Stimulated activated naive CD4-positive, alpha-beta T cell treated with Interleukin-2 at 50 U/mL for 16 hours (primary cell): ENCODE measurements around the gene TAOK3.
"Not testable (repeated sequence)": the region's sequence is repeated elsewhere in the genome, so short reads cannot be mapped to it uniquely, and the experiment has no call there.

Source experiments
- DNase-seq: peaks from one replicate; lab custom pipeline; 2025; lab: John Stamatoyannopoulos, UW

Gene TAOK3

GRCh38 chr12:118372541-118373495 is at the start of gene TAOK3:
TAOK3 (minus strand) TSS chr12:118372907; CDS start chr12:118255567, 117,340 bp downstream.
- DNase-seq = peak; percentile 98

DNA sequence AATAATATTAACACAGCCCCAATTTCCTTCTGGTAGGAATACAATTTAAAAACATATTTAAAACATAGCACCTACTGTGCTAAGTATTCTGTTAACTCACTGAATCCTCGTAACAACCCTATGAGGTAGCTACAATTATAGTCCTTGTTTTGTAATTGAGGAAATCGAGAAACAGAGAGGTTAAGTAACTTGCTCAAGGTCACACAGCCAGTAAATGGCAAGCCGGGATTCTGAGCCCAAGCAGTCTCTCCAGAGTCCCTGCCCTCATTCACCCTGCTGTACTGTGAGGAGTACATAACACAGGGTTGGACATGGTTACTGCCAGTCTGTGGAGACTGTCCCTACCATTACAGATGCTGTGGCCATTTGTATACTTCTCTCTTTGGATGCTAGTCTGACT is 48.0 kb upstream of the TAOK3 start:
- no peak for DNase-seq

GRCh38 chr12:118418385-118419057 is 45.8 kb upstream of the TAOK3 start:
- DNase-seq = no peak

DNA sequence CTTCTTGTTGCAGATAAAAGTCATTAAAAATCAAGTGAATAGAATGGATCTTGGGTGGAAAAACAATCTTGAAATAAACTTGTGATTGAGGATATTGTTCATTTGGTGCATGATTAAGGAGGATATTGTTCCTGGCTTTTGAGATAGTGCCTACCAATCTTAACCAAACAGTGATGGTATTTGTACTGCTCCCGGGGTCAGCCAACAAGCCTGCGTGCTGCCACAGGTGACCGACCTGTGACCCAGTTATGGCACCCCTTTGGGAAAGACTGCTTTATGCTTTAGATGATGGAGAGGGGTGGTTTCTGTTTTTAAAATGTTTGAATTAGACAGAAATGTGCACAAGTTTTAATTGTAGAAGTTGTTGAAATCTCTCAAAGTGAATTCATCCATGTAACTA is 45.2 kb upstream of the TAOK3 start:
- DNase-seq = no peak

GRCh38 chr12:118409834-118410233 is 37.1 kb upstream of the TAOK3 start:
- no peak for DNase-seq

DNA sequence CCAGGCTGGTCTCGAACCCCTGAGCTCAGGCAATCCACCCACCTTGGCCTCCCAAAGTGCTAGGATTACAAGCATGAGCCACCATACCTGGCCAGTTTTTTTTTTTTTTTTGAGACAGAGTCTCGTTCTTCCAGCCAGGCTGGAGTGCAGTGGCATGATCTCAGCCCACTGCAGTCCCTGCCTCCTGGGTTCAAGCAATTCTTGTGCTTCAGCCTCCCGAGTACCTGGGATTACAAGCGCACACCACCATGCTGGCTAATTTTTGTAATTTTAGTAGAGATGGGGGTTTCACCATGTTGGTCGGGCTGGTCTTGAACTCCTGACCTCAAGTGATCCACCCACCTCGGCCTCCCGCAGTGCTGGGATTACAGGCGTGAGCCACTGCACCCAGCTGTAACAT is 35.5 kb upstream of the TAOK3 start:
- not testable (repeated sequence) for DNase-seq

- DNase-seq = peak; percentile 18
Measured at GRCh38 chr12:118404876-118405521, 32.3 kb upstream of the TAOK3 start.

GRCh38 chr12:118402251-118402650 is 29.5 kb upstream of the TAOK3 start:
- DNase-seq = no peak

DNA sequence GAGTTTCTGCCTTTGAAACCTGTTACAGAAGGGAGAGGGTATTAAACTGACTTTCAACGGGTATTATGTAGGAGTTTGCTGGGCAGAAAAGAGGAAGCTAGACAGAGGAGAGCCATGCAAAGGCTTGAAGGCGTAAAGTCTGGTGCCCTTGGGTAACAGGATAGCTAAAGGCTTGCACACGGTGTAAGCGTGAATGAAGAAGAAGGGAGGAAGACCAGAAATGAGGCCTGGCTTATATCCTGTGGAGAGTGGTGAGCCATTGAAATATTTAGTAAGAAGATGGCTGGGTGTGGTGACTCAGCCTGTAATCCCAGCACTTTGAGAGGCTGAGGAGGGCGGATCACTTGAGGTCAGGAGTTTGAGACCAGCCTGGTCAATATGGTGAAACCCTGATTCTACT is 26.2 kb upstream of the TAOK3 start:
- no peak for DNase-seq

GRCh38 chr12:118398524-118398923 is 25.8 kb upstream of the TAOK3 start:
- no peak for DNase-seq

- DNase-seq = no peak
Measured at GRCh38 chr12:118397708-118398440, 25.2 kb upstream of the TAOK3 start.

DNA sequence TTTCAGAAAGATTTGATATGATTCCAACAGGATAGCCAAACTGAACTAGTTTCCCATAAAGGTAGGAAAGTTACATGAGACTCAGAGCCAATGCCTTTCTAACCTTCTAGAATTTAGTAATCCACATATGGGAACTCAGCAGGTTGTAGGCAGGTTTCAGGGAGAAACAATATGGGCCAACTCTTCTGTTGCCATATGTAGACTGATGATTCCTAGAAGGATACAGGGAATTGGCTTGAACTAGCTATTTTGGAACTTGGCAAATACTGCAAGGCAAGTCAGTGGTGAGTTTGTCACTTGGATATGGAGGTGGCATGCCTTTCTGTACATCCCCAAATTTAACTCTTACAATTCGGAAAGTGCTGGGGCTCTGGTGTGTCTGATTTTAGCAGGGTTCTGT is 19.1 kb upstream of the TAOK3 start:
- no peak for DNase-seq

DNA sequence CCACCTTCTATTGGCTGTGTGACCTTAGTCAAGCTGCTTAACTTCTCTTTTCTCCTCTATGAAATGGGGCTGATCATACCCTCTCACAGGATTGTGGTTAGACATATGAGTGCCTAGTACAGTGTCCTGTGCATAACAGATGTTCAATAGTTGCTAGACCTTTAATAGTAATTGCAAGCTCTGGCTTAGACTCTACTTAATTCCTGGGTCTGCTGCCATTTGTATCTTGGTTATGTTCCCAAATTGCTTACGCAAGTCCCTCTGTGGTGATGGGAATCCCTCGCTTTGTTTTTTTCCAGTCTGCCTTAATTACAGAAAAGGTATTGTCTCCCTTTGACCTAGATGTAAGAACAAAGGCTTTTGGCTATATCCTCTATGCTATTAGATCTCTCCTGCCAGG is 18.7 kb upstream of the TAOK3 start:
- no peak for DNase-seq

DNA sequence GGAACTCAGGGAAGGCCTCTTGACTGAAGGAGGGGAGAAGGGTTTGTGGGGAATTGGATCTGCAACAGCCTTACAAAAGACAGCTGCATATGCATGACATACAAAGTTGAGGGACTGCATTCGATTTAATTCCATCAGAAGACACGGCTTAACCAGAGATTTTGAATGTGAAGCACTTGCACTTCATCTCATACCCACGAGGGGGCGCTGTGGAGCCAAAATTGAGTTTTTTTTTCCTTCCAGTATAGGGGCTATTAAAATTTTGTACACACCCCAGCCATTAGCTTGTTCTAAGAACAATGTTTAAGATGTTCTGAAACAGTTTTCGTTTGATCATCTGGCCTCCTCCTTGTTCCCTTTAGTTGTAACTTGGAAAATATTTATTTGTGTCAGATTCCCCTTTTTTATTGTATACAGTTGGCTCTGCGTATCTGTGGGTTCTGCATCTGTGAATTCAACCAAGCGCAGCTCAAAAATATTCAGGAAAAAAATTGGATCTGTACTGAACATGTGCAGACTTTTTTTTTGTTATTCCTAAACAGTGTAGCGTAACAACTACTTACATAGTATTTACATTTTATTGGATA is 5.3 kb upstream of the TAOK3 start:
- peak; percentile 66 for DNase-seq

DNA sequence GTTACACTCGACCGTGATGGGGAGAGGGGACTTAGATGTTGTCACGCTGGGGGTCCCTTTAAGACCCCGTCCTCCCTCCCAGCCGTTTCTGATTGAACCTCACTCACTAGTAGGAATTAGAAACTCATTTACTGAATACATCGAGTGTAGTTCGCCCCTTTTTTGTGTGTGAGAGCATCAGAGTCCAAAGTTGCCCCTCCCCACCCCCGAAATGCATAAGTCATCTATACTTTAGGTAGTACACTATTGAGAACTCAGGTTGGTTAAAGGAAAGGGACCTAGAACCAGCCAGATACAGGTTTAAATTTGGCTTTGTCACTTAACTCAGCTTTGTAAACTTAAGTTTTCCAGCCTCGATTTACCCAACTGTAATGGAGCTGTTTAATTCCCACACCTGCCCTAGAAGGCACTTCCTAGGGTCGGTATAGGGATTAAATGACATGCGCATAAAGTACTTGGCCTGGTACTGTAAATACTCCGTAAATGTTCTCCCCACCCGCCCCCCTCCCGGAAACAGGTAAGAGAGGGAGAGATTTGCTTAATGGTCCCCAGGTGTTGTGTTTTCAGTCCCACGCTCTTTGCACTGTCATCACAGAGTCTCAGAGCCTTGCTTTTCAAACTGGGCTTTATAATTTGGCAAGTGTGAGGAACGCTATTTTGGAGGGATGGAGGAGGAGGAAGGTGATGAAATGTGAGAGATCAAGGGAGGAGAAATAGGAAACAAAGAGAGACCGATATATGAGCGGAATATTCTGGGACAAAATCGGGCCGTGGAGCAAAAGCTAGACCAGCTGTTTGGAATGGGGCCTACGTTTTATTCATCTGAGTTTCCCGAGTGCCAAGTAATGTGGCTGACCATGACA is 4.5 kb upstream of the TAOK3 start:
- DNase-seq = no peak

GRCh38 chr12:118376089-118377020 is 3.6 kb upstream of the TAOK3 start, which contains the start of gene SUDS3:
SUDS3 (plus strand) TSS chr12:118376555; CDS start chr12:118376692, 137 bp downstream.
- peak; percentile 84 for DNase-seq

- no peak for DNase-seq
Measured at GRCh38 chr12:118375348-118375747, 2.6 kb upstream of the TAOK3 start.

DNA sequence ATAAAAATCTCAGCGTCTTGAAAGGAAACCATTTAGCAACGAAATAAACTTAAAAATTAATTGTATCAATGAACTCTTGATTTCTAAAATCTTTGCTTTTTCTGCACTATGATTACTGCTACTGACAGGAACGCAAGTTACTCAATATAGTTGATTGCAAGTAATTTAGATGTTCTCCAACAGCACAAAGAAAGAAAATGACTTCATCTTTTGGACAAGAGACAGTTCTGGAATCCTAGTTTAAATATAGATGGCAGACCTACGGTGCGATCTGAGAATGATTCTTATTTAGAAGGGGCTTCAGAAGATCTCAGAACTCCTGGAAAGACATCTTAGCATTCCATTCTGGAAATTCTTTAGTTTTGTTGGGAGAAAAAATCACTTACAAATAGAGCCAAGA is 2.2 kb upstream of the TAOK3 start:
- DNase-seq = no peak

DNA sequence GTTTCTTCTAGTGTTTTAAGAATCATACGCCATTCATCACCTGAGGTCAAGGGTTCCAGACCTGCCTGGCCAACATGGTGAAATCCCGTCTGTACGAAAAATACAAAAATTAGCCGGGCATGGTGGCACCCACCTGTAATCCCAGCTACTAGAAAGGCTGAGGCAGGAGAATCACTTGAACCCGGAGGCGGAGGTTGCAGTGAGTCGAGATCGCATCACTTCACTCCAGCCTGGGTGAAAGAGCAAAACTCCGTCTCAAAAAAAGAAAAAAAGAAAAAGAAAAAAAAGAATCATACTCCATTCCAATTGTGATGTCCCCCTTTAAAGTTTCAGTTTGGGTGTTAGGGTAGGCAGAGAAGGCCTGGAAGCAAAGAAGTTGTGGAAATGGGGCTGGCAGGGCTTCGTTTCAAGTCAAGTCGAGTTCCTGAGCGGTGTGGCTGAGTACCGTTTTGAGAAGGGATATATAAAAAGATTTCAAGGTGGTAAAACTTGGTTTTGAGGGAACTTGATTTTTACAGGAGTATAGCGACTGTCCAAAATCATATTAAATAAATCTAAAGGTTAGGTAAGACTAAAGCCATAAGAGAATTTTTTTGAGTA is 1.5 kb upstream of the TAOK3 start:
- no peak for DNase-seq
